GM12878 (cell line): Measurements from ENCODE around the gene AKT1S1. TPM values are rescaled to one million over a fixed set of nuclear protein-coding genes. Genes with fewer than 3 reads are reported as not detected.

Source experiments
- ATF7 ChIP-seq: fragments of 450-650 bp; IDR thresholded peaks from 2 replicates; pipeline ENCODE4 v1.6.1; 2016; ENCODE audit warnings: low read depth, mild to moderate bottlenecking
- BCL11A ChIP-seq: IDR thresholded peaks from 2 replicates; pipeline ENCODE4 v1.6.1; 2011; ENCODE audit warnings: low read depth, low read length
- BHLHE40 ChIP-seq, 2 experiments: fragments of 450-650 bp in 1 of 2; IDR thresholded peaks; 2 replicates each; pipeline ENCODE4 v1.6.1; 2011 to 2017; ENCODE audit warnings: low read depth in 2 of 2, borderline replicate concordance in 1 of 2, improper control_type of control experiment in 1 of 2, low read length in 1 of 2, mild to moderate bottlenecking in 1 of 2
- CHD4 ChIP-seq: fragments of 200-600 bp; sonication (generic); IDR thresholded peaks from 2 replicates; pipeline ENCODE4 v1.6.1; 2016; ENCODE audit warnings: mild to moderate bottlenecking
- DPF2 ChIP-seq: fragments of 450-650 bp; IDR thresholded peaks from 2 replicates; pipeline ENCODE4 v1.6.1; 2017; ENCODE audit warnings: mild to moderate bottlenecking
- E2F8 ChIP-seq: fragments of 450-650 bp; IDR thresholded peaks from 2 replicates; pipeline ENCODE4 v1.6.1; 2018; ENCODE audit warnings: mild to moderate bottlenecking, low read depth, moderate library complexity; ENCODE audit not compliant: partially characterized antibody
- EP300 ChIP-seq, 2 experiments: fragments of 150-350 bp in 1 of 2; IDR thresholded peaks; 2 replicates each; pipeline ENCODE4 v1.6.1; 2011 to 2012; ENCODE audit warnings: low read depth in 2 of 2, low read length in 2 of 2, borderline replicate concordance in 1 of 2, improper control_type of control experiment in 1 of 2, inconsistent platforms in 1 of 2; ENCODE audit not compliant: control insufficient read depth in 1 of 2
- HDAC6 ChIP-seq: fragments of 200-600 bp; sonication (generic); IDR thresholded peaks from one replicate; pipeline ENCODE4 v1.8.0; 2017; ENCODE audit warnings: antibody characterized with exemption; ENCODE audit not compliant: unreplicated experiment
- LARP7 ChIP-seq: fragments of 450-650 bp; IDR thresholded peaks from 2 replicates; pipeline ENCODE4 v1.6.1; 2017; ENCODE audit warnings: mild to moderate bottlenecking
- MEF2B ChIP-seq: fragments of 450-650 bp; IDR thresholded peaks from 2 replicates; pipeline ENCODE4 v1.6.1; 2018; ENCODE audit warnings: mild to moderate bottlenecking, moderate library complexity; ENCODE audit not compliant: partially characterized antibody, poor library complexity, severe bottlenecking
- RUNX3 ChIP-seq: IDR thresholded peaks from 2 replicates; pipeline ENCODE4 v1.6.1; 2012; ENCODE audit warnings: low read length, inconsistent platforms
- SREBF2 ChIP-seq: IDR thresholded peaks from 2 replicates; pipeline ENCODE4 v1.6.1; 2012; ENCODE audit warnings: mild to moderate bottlenecking, low read length
- STAT3 ChIP-seq: IDR thresholded peaks from 2 replicates; pipeline ENCODE4 v1.6.1; 2011; ENCODE audit warnings: low read depth, low read length, improper control_type of control experiment
- SUZ12 ChIP-seq: fragments of 200-600 bp; sonication (generic); IDR thresholded peaks from one replicate; pipeline ENCODE4 v1.6.1; 2018; ENCODE audit warnings: antibody characterized with exemption, mild to moderate bottlenecking; ENCODE audit not compliant: unreplicated experiment
- TCF12 ChIP-seq: IDR thresholded peaks from 2 replicates; pipeline ENCODE4 v1.6.1; 2011; ENCODE audit warnings: low read depth, mild to moderate bottlenecking, low read length
- WRNIP1 ChIP-seq: IDR thresholded peaks from 2 replicates; pipeline ENCODE4 v1.6.1; 2011; ENCODE audit warnings: low read depth, low read length, improper control_type of control experiment, borderline replicate concordance
- ZNF384 ChIP-seq: IDR thresholded peaks from 2 replicates; pipeline ENCODE4 v1.6.1; 2012; ENCODE audit warnings: low read depth, mild to moderate bottlenecking, low read length, improper control_type of control experiment, borderline replicate concordance
- polyA plus RNA-seq, 11 experiments: library from polyadenylated mRNA; depleted of rRNA in 4 of 11; unstranded in 6 of 11; stranded (reverse) in 5 of 11; fragments of >200 nt; fragmentation: Nextera tagmentation in 4 of 11; fragmentation: Illumina TruSeq in 1 of 11; extraction: Ambion mirVana in 4 of 11; extraction: Trizol in 1 of 11; gene quantifications; 1 replicate in 1 of 11; 2 replicates in 10 of 11; pipeline versions ENCODE4 v1.2.1 to v1.2.3, GENCODE V29; 2011 to 2016; ENCODE audit warnings: inconsistent platforms in 2 of 11, missing spikeins in 2 of 11, low read depth in 1 of 11
- total RNA-seq, 4 experiments: library from RNA; depleted of rRNA in 3 of 4; stranded (reverse); fragments of >200 nt in 3 of 4; fragmentation: Illumina TruSeq in 1 of 4; extraction: Trizol in 1 of 4; gene quantifications; 2 replicates each; pipeline versions ENCODE4 v1.2.1 to v1.2.3, GENCODE V29; 2013 to 2021
- TF ChIP-seq, protein P1 (sequence below): fragments of 450-650 bp; IDR thresholded peaks from 2 replicates; pipeline ENCODE4 v1.6.1; 2017; ENCODE audit warnings: mild to moderate bottlenecking, moderate library complexity
- TF ChIP-seq, protein P2 (sequence below): IDR thresholded peaks from 2 replicates; pipeline ENCODE4 v1.6.1; 2012; ENCODE audit warnings: low read length, inconsistent platforms

AKT1S1 gene
- total and polyA plus RNA-seq, 10 of the 15 experiments (the other 5 are each of a cell fraction or from before 2014, with no cell fraction given), result 0.43 to 23.0 (median 12.3) TPM

GRCh38 chr19:49906879-49907564 is 29.9 kb upstream of the AKT1S1 start (continued):
- TF ChIP-seq BHLHE40 (IDR thresholded peaks at IDR 0.05; ENCODE audit: borderline replicate concordance in 1 of 2, low read depth in 2 of 2, low read length in 1 of 2) (peak; percentile 40 to 52; a peak in 2 of 4 replicates), ATF7 (peak; percentile 46; the same call in 1 of the 2 replicates), LARP7 (peak; percentile 60; the same call in 1 of the 2 replicates), CHD4 (no peak), ZNF384 (peak; percentile 90), SUZ12 (no peak), HDAC6 (no peak), BCL11A (no peak; the same call in 1 of the 2 replicates), E2F8 (no peak), SREBF2 (no peak), WRNIP1 (no peak), TCF12 (peak; percentile 32; the same call in 1 of the 2 replicates), MEF2B (peak; percentile 93), RUNX3 (peak; percentile 70), STAT3 (0 out of 2 replicates have a peak, but pooled peaks have one; percentile 27), EP300 (IDR thresholded peaks at IDR 0.05; ENCODE audit: borderline replicate concordance in 1 of 2, control insufficient read depth in 1 of 2, low read depth in 2 of 2, low read length in 2 of 2) (0 out of 4 replicates have a peak, but pooled peaks of 1 of the 2 experiments have one; percentile 23), DPF2 (no peak)
- TF ChIP-seq, protein P1, sequence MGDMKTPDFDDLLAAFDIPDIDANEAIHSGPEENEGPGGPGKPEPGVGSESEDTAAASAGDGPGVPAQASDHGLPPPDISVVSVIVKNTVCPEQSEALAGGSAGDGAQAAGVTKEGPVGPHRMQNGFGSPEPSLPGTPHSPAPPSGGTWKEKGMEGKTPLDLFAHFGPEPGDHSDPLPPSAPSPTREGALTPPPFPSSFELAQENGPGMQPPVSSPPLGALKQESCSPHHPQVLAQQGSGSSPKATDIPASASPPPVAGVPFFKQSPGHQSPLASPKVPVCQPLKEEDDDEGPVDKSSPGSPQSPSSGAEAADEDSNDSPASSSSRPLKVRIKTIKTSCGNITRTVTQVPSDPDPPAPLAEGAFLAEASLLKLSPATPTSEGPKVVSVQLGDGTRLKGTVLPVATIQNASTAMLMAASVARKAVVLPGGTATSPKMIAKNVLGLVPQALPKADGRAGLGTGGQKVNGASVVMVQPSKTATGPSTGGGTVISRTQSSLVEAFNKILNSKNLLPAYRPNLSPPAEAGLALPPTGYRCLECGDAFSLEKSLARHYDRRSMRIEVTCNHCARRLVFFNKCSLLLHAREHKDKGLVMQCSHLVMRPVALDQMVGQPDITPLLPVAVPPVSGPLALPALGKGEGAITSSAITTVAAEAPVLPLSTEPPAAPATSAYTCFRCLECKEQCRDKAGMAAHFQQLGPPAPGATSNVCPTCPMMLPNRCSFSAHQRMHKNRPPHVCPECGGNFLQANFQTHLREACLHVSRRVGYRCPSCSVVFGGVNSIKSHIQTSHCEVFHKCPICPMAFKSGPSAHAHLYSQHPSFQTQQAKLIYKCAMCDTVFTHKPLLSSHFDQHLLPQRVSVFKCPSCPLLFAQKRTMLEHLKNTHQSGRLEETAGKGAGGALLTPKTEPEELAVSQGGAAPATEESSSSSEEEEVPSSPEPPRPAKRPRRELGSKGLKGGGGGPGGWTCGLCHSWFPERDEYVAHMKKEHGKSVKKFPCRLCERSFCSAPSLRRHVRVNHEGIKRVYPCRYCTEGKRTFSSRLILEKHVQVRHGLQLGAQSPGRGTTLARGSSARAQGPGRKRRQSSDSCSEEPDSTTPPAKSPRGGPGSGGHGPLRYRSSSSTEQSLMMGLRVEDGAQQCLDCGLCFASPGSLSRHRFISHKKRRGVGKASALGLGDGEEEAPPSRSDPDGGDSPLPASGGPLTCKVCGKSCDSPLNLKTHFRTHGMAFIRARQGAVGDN, result peak; percentile 68
- TF ChIP-seq, protein P2, sequence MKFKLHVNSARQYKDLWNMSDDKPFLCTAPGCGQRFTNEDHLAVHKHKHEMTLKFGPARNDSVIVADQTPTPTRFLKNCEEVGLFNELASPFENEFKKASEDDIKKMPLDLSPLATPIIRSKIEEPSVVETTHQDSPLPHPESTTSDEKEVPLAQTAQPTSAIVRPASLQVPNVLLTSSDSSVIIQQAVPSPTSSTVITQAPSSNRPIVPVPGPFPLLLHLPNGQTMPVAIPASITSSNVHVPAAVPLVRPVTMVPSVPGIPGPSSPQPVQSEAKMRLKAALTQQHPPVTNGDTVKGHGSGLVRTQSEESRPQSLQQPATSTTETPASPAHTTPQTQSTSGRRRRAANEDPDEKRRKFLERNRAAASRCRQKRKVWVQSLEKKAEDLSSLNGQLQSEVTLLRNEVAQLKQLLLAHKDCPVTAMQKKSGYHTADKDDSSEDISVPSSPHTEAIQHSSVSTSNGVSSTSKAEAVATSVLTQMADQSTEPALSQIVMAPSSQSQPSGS, result 0 out of 2 replicates have a peak, but pooled peaks have one; percentile 18
